ENCODE results near the gene NAA25.
"Not testable (repeated sequence)": the region's sequence is repeated elsewhere in the genome, so short reads cannot be mapped to it uniquely, and the experiment has no call there.

The NAA25 gene

GRCh38 chr12:112116232-112117060, 7.9 kb upstream of the NAA25 start:
- DNase-seq (ENCODE audit: low read depth): no peak

GRCh38 chr12:112115259-112116045, 6.9 kb upstream of the NAA25 start:
- no peak for DNase-seq (ENCODE audit: low read depth)

GRCh38 chr12:112112409-112113133, 4.0 kb upstream of the NAA25 start:
- DNase-seq (ENCODE audit: low read depth): no peak

- no peak for DNase-seq (ENCODE audit: low read depth)
Measured at GRCh38 chr12:112111931-112112330, 3.3 kb upstream of the NAA25 start.

GRCh38 chr12:112110787-112111662, 2.4 kb upstream of the NAA25 start:
- DNase-seq (ENCODE audit: low read depth): not testable (repeated sequence)

- no peak for DNase-seq (ENCODE audit: low read depth)
Measured at GRCh38 chr12:112107306-112108201, 1.0 kb downstream of the NAA25 start.

- no peak for DNase-seq (ENCODE audit: low read depth)
Measured at GRCh38 chr12:112105891-112106290, 2.7 kb downstream of the NAA25 start.

GRCh38 chr12:112103758-112104503, 4.7 kb downstream of the NAA25 start:
- no peak for DNase-seq (ENCODE audit: low read depth)

- not testable (repeated sequence) for DNase-seq (ENCODE audit: low read depth)
Measured at GRCh38 chr12:112102746-112103145, 5.8 kb downstream of the NAA25 start.

- DNase-seq (ENCODE audit: low read depth): no peak
Measured at GRCh38 chr12:112102127-112102526, 6.5 kb downstream of the NAA25 start.

GRCh38 chr12:112100500-112100899, 8.1 kb downstream of the NAA25 start:
- not testable (repeated sequence) for DNase-seq (ENCODE audit: low read depth)

GRCh38 chr12:112097641-112098040, 10.9 kb downstream of the NAA25 start:
- DNase-seq (ENCODE audit: low read depth): no peak

- no peak for DNase-seq (ENCODE audit: low read depth)
Measured at GRCh38 chr12:112096667-112097066, 11.9 kb downstream of the NAA25 start.

GRCh38 chr12:112096070-112096469, 12.5 kb downstream of the NAA25 start:
- DNase-seq (ENCODE audit: low read depth): no peak

GRCh38 chr12:112091563-112091962, 17.0 kb downstream of the NAA25 start:
- no peak for DNase-seq (ENCODE audit: low read depth)

GRCh38 chr12:112087851-112088250, 20.7 kb downstream of the NAA25 start:
- no peak for DNase-seq (ENCODE audit: low read depth)

- no peak for DNase-seq (ENCODE audit: low read depth)
Measured at GRCh38 chr12:112087055-112087850, 21.3 kb downstream of the NAA25 start.

GRCh38 chr12:112066566-112066965, 42.0 kb downstream of the NAA25 start:
- DNase-seq (ENCODE audit: low read depth): no peak

GRCh38 chr12:112063273-112063672, 45.3 kb downstream of the NAA25 start:
- no peak for DNase-seq (ENCODE audit: low read depth)

All from activated T-cell treated with anti-CD3 and anti-CD28 coated beads for 48 hours (primary cell).